ENCODE measurements around the gene RNASEH1.
A peak's percentile ranks its signal among the peaks of the same experiment; 100 is the strongest.
"Not testable (repeated sequence)": the region's sequence is repeated elsewhere in the genome, so short reads cannot be mapped to it uniquely, and the experiment has no call there.

Gene RNASEH1

GRCh38 chr2:3518496-3519254 lies 39.5 kb downstream of the RNASEH1 start:
- peak; percentile 97 for DNase-seq

- no peak for DNase-seq
These were observed 40.1 kb downstream of the RNASEH1 start for GRCh38 chr2:3517948-3518495.

- no peak for DNase-seq
These were observed 41.3 kb downstream of the RNASEH1 start for GRCh38 chr2:3516831-3517230.

GRCh38 chr2:3515438-3515837 lies 42.7 kb downstream of the RNASEH1 start:
- DNase-seq: not testable (repeated sequence)

- no peak for DNase-seq
These were observed 44.9 kb downstream of the RNASEH1 start for GRCh38 chr2:3513026-3513810.

GRCh38 chr2:3512086-3512485 lies 46.0 kb downstream of the RNASEH1 start:
- no peak for DNase-seq

- no peak for DNase-seq
These were observed 52.4 kb downstream of the RNASEH1 start for GRCh38 chr2:3505771-3506170.

- no peak for DNase-seq
These were observed 53.4 kb downstream of the RNASEH1 start for GRCh38 chr2:3504741-3505140.

GRCh38 chr2:3503483-3503882 lies 54.6 kb downstream of the RNASEH1 start:
- DNase-seq: no peak

GRCh38 chr2:3503046-3503445 lies 55.1 kb downstream of the RNASEH1 start:
- DNase-seq: no peak

GRCh38 chr2:3500326-3500899 lies 57.7 kb downstream of the RNASEH1 start:
- DNase-seq: no peak

GRCh38 chr2:3498783-3499394 lies 59.2 kb downstream of the RNASEH1 start:
- no peak for DNase-seq

- DNase-seq: not testable (repeated sequence)
These were observed 61.4 kb downstream of the RNASEH1 start for GRCh38 chr2:3496708-3497080.
